Measurements from ENCODE around the gene TAF13. TPM values are rescaled to one million over a fixed set of nuclear protein-coding genes. Genes with fewer than 3 reads are reported as not detected.

TAF13 gene
- total RNA-seq, 2 experiments from 2014 or later: 25.9 to 26.5 TPM

DNA sequence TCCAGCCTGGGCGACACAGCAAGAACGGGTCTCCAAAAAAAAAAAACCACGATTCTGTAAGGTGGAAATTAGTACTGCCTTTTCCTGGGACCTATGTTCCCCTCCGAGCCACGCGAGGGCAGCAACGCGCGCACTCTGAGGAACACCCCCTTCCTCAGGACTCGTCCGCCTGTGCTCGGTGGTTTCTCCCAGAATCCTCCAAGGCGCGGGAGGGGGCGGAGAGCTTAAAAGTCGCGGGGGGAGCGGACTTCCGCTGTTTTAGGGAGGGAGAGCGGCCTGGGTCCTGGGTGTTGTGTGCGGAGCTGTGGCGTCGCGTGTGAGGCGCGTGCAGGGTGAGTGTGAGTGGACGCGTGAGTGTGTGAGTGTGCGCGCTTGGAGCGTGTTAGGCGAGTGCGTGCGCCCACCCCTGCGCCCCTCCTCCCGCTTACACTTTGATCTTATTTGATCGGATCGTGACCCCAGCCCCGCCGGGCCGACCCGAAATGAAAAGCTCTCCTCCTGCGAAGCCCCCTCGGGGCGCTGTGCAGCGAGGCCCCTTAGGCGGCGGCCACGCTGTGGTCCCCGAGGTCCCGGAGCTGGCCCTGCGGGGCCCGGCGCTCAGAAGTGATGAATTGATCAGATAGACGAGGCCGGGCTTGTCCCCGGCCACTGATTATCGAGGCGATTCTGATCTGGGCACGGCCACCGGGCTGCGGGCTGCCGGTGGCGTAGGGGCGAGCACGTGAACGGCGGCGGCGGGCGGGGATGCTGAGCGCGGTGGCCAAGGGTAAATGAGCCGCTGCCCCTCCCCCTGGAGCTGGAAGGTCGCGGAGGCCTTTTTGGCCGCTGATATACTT, 24.4 kb upstream of the TAF13 start:
- POLR2A ChIA-PET: interaction anchor here (0.6 to 3.4 kb wide), 37 partner anchors 8 to 1239 kb away, joined by 3 to 126 read pairs (median 4); partner anchors contain the start of genes ATXN7L2, CLCC1, ELAPOR1 and GNAI3
- intact Hi-C loops (cut with DNase I, micrococcal nuclease): loop anchor here (1.0 to 5.0 kb wide), 4 partner anchors 10 to 112 kb away; partner anchors contain the start of genes TMEM167B (in 2 of the 2) and SARS1 (in 1 of the 2)
- CTCF ChIA-PET: interaction anchor here (0.5 to 6.7 kb wide), 28 partner anchors 8 to 935 kb away, joined by 3 to 104 read pairs (median 4); partner anchors contain the start of genes AHCYL1, ELAPOR1, PRPF38B and STRIP1
- Histone ChIP-seq H3K27ac (ENCODE audit: low read depth in 1 of 2, low read length in 2 of 2) (peak overlapping the region; percentile 86 to 89), H3K36me3 (ENCODE audit: insufficient read depth, low read length) (peaks cover 10% of the 10 kb centered on the region), H3K27me3 (ENCODE audit: control insufficient read depth in 1 of 2, insufficient read depth in 2 of 2, low read length in 2 of 2) (no peaks in the 10 kb centered on the region), H3K9me3 (ENCODE audit: control insufficient read depth in 1 of 2, insufficient read depth in 1 of 2, low read length in 2 of 2) (no peaks in the 10 kb centered on the region), H3K4me3 (ENCODE audit: low read length) (peak overlapping the region; percentile 94), H3K4me1 (ENCODE audit: insufficient read depth, low read length) (peaks cover 22% of the 10 kb centered on the region)
- Mint-ChIP-seq H3K4me3 (peak overlapping the region; percentile 95), H3K4me1 (ENCODE audit: low read depth) (peaks cover 12% of the 10 kb centered on the region), H3K9me3 (no peaks in the 10 kb centered on the region), H3K27ac (peak overlapping the region; percentile 92), H3K27me3 (no peaks in the 10 kb centered on the region), H3K36me3 (ENCODE audit: low read depth) (peaks cover 37% of the 10 kb centered on the region)
- peak; percentile 93 for ATAC-seq (ENCODE audit: poor library complexity)
- TF ChIP-seq, protein P1, sequence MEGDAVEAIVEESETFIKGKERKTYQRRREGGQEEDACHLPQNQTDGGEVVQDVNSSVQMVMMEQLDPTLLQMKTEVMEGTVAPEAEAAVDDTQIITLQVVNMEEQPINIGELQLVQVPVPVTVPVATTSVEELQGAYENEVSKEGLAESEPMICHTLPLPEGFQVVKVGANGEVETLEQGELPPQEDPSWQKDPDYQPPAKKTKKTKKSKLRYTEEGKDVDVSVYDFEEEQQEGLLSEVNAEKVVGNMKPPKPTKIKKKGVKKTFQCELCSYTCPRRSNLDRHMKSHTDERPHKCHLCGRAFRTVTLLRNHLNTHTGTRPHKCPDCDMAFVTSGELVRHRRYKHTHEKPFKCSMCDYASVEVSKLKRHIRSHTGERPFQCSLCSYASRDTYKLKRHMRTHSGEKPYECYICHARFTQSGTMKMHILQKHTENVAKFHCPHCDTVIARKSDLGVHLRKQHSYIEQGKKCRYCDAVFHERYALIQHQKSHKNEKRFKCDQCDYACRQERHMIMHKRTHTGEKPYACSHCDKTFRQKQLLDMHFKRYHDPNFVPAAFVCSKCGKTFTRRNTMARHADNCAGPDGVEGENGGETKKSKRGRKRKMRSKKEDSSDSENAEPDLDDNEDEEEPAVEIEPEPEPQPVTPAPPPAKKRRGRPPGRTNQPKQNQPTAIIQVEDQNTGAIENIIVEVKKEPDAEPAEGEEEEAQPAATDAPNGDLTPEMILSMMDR (IDR thresholded peaks at IDR 0.05): peak; percentile 87
- DNase-seq: peak; percentile 96 to 98 (median 97)

- Mint-ChIP-seq H3K4me1 (ENCODE audit: low read depth) (peaks cover 38% of the 10 kb centered on the region), H3K9me3 (no peaks in the 10 kb centered on the region), H3K4me3 (no peak overlapping the region), H3K27ac (no peak overlapping the region), H3K27me3 (no peaks in the 10 kb centered on the region), H3K36me3 (ENCODE audit: low read depth) (peaks cover 65% of the 10 kb centered on the region)
- TF ChIP-seq, protein P1 (IDR thresholded peaks at IDR 0.05): no peak
- Histone ChIP-seq H3K4me3 (ENCODE audit: low read length) (no peak overlapping the region), H3K9me3 (ENCODE audit: control insufficient read depth in 1 of 2, insufficient read depth in 1 of 2, low read length in 2 of 2) (no peaks in the 10 kb centered on the region), H3K27ac (ENCODE audit: low read depth in 1 of 2, low read length in 2 of 2) (no peak overlapping the region), H3K36me3 (ENCODE audit: insufficient read depth, low read length) (peaks cover 33% of the 10 kb centered on the region), H3K27me3 (ENCODE audit: control insufficient read depth in 1 of 2, insufficient read depth in 2 of 2, low read length in 2 of 2) (no peaks in the 10 kb centered on the region), H3K4me1 (ENCODE audit: insufficient read depth, low read length) (peaks cover 30% of the 10 kb centered on the region)
- ChIA-PET CTCF (interaction anchor here (1.1 kb wide), 1 partner anchor 16 kb away, joined by 5 read pairs; a partner anchor contains a TSS), POLR2A (interaction anchor here (1.2 kb wide), 1 partner anchor 20 kb away, joined by 5 read pairs; the partner anchor contains the start of gene TAF13)
- ATAC-seq (ENCODE audit: poor library complexity) (no peak), DNase-seq (no peak)
- intact Hi-C loops (cut with DNase I, micrococcal nuclease): loop anchor here in 1 of 2 experiments (5.0 kb wide), 1 partner anchor 116 kb away; the partner anchor contains the start of gene SARS1
Observed at GRCh38 chr1:109096120-109096519, 20.3 kb upstream of the TAF13 start.

DNA sequence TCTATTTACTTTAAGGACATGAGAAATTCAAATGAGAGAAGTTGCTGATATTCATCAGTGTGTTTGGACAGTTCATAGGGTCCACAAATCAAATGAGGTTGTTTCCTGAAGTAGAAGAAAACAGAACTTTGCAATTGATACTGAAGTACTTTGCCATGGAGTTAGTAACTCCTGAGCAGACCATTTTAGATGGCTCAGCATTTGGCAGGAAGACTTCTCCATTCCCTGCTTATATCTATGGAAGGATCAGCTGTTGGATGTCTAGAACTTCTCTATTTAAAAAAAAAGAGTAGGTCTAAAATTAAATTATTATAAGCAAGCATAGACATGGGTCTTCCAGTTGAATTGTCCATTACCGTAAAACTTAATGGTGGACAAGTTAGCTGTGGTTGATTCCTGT, 19.8 kb upstream of the TAF13 start:
- Mint-ChIP-seq H3K36me3 (ENCODE audit: low read depth) (peaks cover 65% of the 10 kb centered on the region), H3K9me3 (no peaks in the 10 kb centered on the region), H3K4me3 (no peak overlapping the region), H3K4me1 (ENCODE audit: low read depth) (peaks cover 42% of the 10 kb centered on the region), H3K27me3 (no peaks in the 10 kb centered on the region), H3K27ac (no peak overlapping the region)
- TF ChIP-seq, protein P1 (IDR thresholded peaks at IDR 0.05): no peak
- Histone ChIP-seq H3K4me1 (ENCODE audit: insufficient read depth, low read length) (peaks cover 28% of the 10 kb centered on the region), H3K27ac (ENCODE audit: low read depth in 1 of 2, low read length in 2 of 2) (no peak overlapping the region), H3K36me3 (ENCODE audit: insufficient read depth, low read length) (peaks cover 33% of the 10 kb centered on the region), H3K9me3 (ENCODE audit: control insufficient read depth in 1 of 2, insufficient read depth in 1 of 2, low read length in 2 of 2) (no peaks in the 10 kb centered on the region), H3K27me3 (ENCODE audit: control insufficient read depth in 1 of 2, insufficient read depth in 2 of 2, low read length in 2 of 2) (no peaks in the 10 kb centered on the region), H3K4me3 (ENCODE audit: low read length) (no peak overlapping the region)
- POLR2A ChIA-PET: interaction anchor here (1.2 kb wide), 1 partner anchor 20 kb away, joined by 5 read pairs; the partner anchor contains the start of gene TAF13
- DNase-seq (no peak), ATAC-seq (ENCODE audit: poor library complexity) (no peak)
- CTCF ChIA-PET: no interaction called here
- intact Hi-C loops (cut with DNase I, micrococcal nuclease): loop anchor here in 1 of 2 experiments (5.0 kb wide), 1 partner anchor 117 kb away; the partner anchor contains the start of gene SARS1
